Adrenal gland (tissue), 12 donors: Measurements from ENCODE around the gene CAPZA2. TPM values are rescaled to one million over a fixed set of nuclear protein-coding genes. Genes with fewer than 3 reads are reported as not detected.

Experiments used
- DNase-seq, 7 donors: peaks; one replicate each; pipeline ENCODE4 v3.0.0-alpha.2; 2019 to 2020
- H3K27ac ChIP-seq, 5 donors: fragments of 200-600 bp; sonication (generic) in 4 of 5; 1 replicate in 3 of 5; 2 replicates in 2 of 5; pipeline versions ENCODE4 v1.5.1 to v1.8.0; 2016 to 2020; ENCODE audit warnings: mild to moderate bottlenecking in 1 of 5
- H3K27me3 ChIP-seq: fragments of 200-600 bp; 2 replicates; pipeline ENCODE4 v1.8.0; 2021
- H3K36me3 ChIP-seq, 2 donors: fragments of 200-600 bp; replicated peaks in 1 of 2; 1 replicate in 1 of 2; 2 replicates in 1 of 2; pipeline versions ENCODE4 v1.5.1 to v1.8.0; 2018 to 2022
- H3K4me1 ChIP-seq, 2 donors: fragments of 200-600 bp; replicated peaks in 1 of 2; 1 replicate in 1 of 2; 2 replicates in 1 of 2; pipeline versions ENCODE4 v1.5.1 to v1.8.0; 2018 to 2021
- H3K4me3 ChIP-seq, 4 donors: fragments of 200-600 bp; sonication (generic) in 3 of 4; one replicate each; pipeline ENCODE4 v1.5.1; 2016 to 2018
- H3K9me3 ChIP-seq, 3 donors: fragments of 200-600 bp; sonication (generic) in 1 of 3; replicated peaks in 1 of 3; 1 replicate in 2 of 3; 2 replicates in 1 of 3; pipeline versions ENCODE4 v1.5.1 to v1.8.0; 2016 to 2021
- CTCF ChIP-seq, 6 experiments: fragments of 450-650 bp in 4 of 6; fragments of 200-600 bp in 2 of 6; sonication (generic) in 1 of 6; IDR thresholded peaks; 1 replicate in 5 of 6; 2 replicates in 1 of 6; pipeline versions ENCODE4 v1.5.1 to v1.8.0; 2016 to 2021; ENCODE audit warnings: antibody characterized with exemption in 6 of 6, mild to moderate bottlenecking in 2 of 6, moderate library complexity in 1 of 6
- POLR2A ChIP-seq, 2 donors: fragments of 450-650 bp; IDR thresholded peaks; one replicate each; pipeline ENCODE4 v1.6.1; 2017; ENCODE audit warnings: antibody characterized with exemption in 2 of 2, mild to moderate bottlenecking in 2 of 2, moderate library complexity in 1 of 2
- WGBS, 4 donors: extraction: QIAGEN DNeasy Blood & Tissue Kit in 2 of 4; methylation state at CpG; one replicate each; pipeline versions ENCODE4 v1.1.5 to v1.1.7; 2013 to 2017; 5-methylcytosine and 5-hydroxymethylcytosine counted together
- intact Hi-C, 2 donors: fragments of 100-400 bp; cut with DNase I; formaldehyde crosslinking; loops; one replicate each; pipeline versions ENCODE4 v1.14.1 to v1.15.0; 2022 to 2023
- polyA plus RNA-seq, 3 donors: library from polyadenylated mRNA; stranded (reverse); fragments of 200-250 nt in 2 of 3; fragments of 350-450 nt in 1 of 3; fragmentation: Illumina TruSeq in 1 of 3; extraction: RNeasy Lipid Tissue Mini Kit (QIAGEN cat#74804) in 1 of 3; gene quantifications; one replicate each; pipeline ENCODE4 v1.2.3, GENCODE V29; 2013 to 2014
- total RNA-seq, 9 donors: library from RNA; depleted of rRNA in 4 of 9; stranded (reverse); fragments of >200 nt in 4 of 9; fragments of 120-200 nt in 1 of 9; fragmentation: NEBNext Ultra II Directional in 1 of 9; extraction: Animal tissue kit (Norgen Biotek cat#: 25700) in 1 of 9; gene quantifications; one replicate each; pipeline versions ENCODE4 v1.1.0 to v1.2.4, GENCODE V29; 2013 to 2023
- donor health status: healthy with polysubstance abuse.
- donor health status: Bipolar disorder and iron deficiency.
- donor health status: DM: yes; HTN: yes; CAD: no.
- donor health status: DM: no; HTN: no; CAD: no.
- donor health status: DM: no; HTN: no; CAD: no.
- donor health status: DM: yes; HTN: yes; CAD: no.

Gene CAPZA2
- total and polyA plus RNA-seq, 12 donors: 18.6 to 241 (median 155) TPM

- Histone ChIP-seq H3K36me3 (peaks cover 0 to 4% of the 10 kb centered on the region in 2 donors), H3K4me1 (peaks cover 0 to 16% of the 10 kb centered on the region in 2 donors), H3K9me3 (no peaks in the 10 kb centered on the region), H3K27me3 (no peaks in the 10 kb centered on the region), H3K4me3 (no peak overlapping the region), H3K27ac (no peak overlapping the region)
- intact Hi-C loops: no loop called here
- WGBS, 4 donors: 90 to 96% (median 93%) methylated on average over 4 of the region's 4 CpGs
- no peak for TF ChIP-seq CTCF (IDR thresholded peaks at IDR 0.05)
- TF ChIP-seq POLR2A (IDR thresholded peaks at IDR 0.05): no peak
- DNase-seq: no peak
Observed at GRCh38 chr7:116899308-116899707, 36.9 kb downstream of the CAPZA2 start.

- DNase-seq: no peak
- Histone ChIP-seq H3K4me3 (no peak overlapping the region), H3K4me1 (peaks cover 0 to 16% of the 10 kb centered on the region in 2 donors), H3K27ac (no peak overlapping the region), H3K36me3 (peaks cover 0 to 7% of the 10 kb centered on the region in 2 donors), H3K9me3 (no peaks in the 10 kb centered on the region), H3K27me3 (no peaks in the 10 kb centered on the region)
- 94 to 100% (median 96%) methylated on average over 2 of the region's 2 CpGs for WGBS, 4 donors
- intact Hi-C loops: no loop called here
- TF ChIP-seq CTCF (IDR thresholded peaks at IDR 0.05) (no peak), POLR2A (IDR thresholded peaks at IDR 0.05) (no peak)
Observed at GRCh38 chr7:116901143-116901542, 38.8 kb downstream of the CAPZA2 start.

GRCh38 chr7:116902867-116903266 lies 40.5 kb downstream of the CAPZA2 start:
- no peaks in the 10 kb centered on the region for H3K9me3 ChIP-seq
- TF ChIP-seq POLR2A (IDR thresholded peaks at IDR 0.05): no peak
- TF ChIP-seq CTCF (IDR thresholded peaks at IDR 0.05): no peak
- H3K36me3 ChIP-seq: peaks cover 0 to 14% of the 10 kb centered on the region in 2 donors
- WGBS, 4 donors: 86 to 93% (median 91%) methylated on average over 3 of the region's 3 CpGs
- intact Hi-C loops: no loop called here
- peaks cover 0 to 16% of the 10 kb centered on the region in 2 donors for H3K4me1 ChIP-seq
- no peak overlapping the region for H3K4me3 ChIP-seq
- DNase-seq: no peak
- no peak overlapping the region for H3K27ac ChIP-seq
- no peaks in the 10 kb centered on the region for H3K27me3 ChIP-seq

- Histone ChIP-seq H3K4me3 (no peak overlapping the region), H3K27me3 (no peaks in the 10 kb centered on the region), H3K9me3 (peaks cover 0 to 14% (median 0%) of the 10 kb centered on the region in 3 donors), H3K27ac (no peak overlapping the region), H3K4me1 (no peaks in the 10 kb centered on the region), H3K36me3 (peaks cover 0 to 27% of the 10 kb centered on the region in 2 donors)
- no peak for DNase-seq
- WGBS, 4 donors: 94 to 100% (median 98%) methylated on average over 1 of the region's 1 CpG
- TF ChIP-seq CTCF (IDR thresholded peaks at IDR 0.05): no peak
- TF ChIP-seq POLR2A (IDR thresholded peaks at IDR 0.05): no peak
- intact Hi-C loops: no loop called here
Observed at GRCh38 chr7:116906391-116906790, 44.0 kb downstream of the CAPZA2 start.
